ENCODE measurements around the gene HOXC4. TPM values are rescaled to one million over a fixed set of nuclear protein-coding genes. Genes with fewer than 3 reads are reported as not detected.
A peak's percentile ranks its signal among the peaks of the same experiment; 100 is the strongest.

The HOXC4 gene
- total and polyA plus RNA-seq, 2 experiments from 2014 or later = not detected

- no peak overlapping the region for H3K27ac ChIP-seq
- H3K36me3 ChIP-seq = no peaks in the 10 kb centered on the region
- H3K4me3 ChIP-seq = peak overlapping the region; percentile 24
- H3K4me1 ChIP-seq (ENCODE audit: low read depth) = peaks cover 19% of the 10 kb centered on the region
- H3K9me3 ChIP-seq (ENCODE audit: low read depth) = no peaks in the 10 kb centered on the region
- DNase-seq (ENCODE audit: low read depth in 1 of 2, low spot score in 1 of 2) = no peak
- no peak for TF ChIP-seq CTCF (IDR thresholded peaks at IDR 0.05; ENCODE audit: low read depth, low read length)
- H3K27me3 ChIP-seq = peaks cover 100% of the 10 kb centered on the region
Observed at GRCh38 chr12:54018468-54018984, 35.1 kb upstream of the HOXC4 start.

- TF ChIP-seq CTCF (IDR thresholded peaks at IDR 0.05; ENCODE audit: low read depth, low read length) = no peak
- Histone ChIP-seq H3K36me3 (no peaks in the 10 kb centered on the region), H3K27ac (no peak overlapping the region), H3K4me1 (ENCODE audit: low read depth) (peaks cover 19% of the 10 kb centered on the region), H3K9me3 (ENCODE audit: low read depth) (no peaks in the 10 kb centered on the region), H3K27me3 (peaks cover 100% of the 10 kb centered on the region), H3K4me3 (no peak overlapping the region)
- no peak for DNase-seq (ENCODE audit: low read depth in 1 of 2, low spot score in 1 of 2)
Observed at GRCh38 chr12:54019091-54019811, 34.4 kb upstream of the HOXC4 start.

GRCh38 chr12:54019924-54020590, 33.6 kb upstream of the HOXC4 start:
- DNase-seq (ENCODE audit: low read depth in 1 of 2, low spot score in 1 of 2) = peak in 1 of 2 donors; percentile 63
- H3K27me3 ChIP-seq = peaks cover 100% of the 10 kb centered on the region
- no peak overlapping the region for H3K4me3 ChIP-seq
- H3K4me1 ChIP-seq (ENCODE audit: low read depth) = peaks cover 19% of the 10 kb centered on the region
- H3K9me3 ChIP-seq (ENCODE audit: low read depth) = no peaks in the 10 kb centered on the region
- H3K36me3 ChIP-seq = no peaks in the 10 kb centered on the region
- no peak for TF ChIP-seq CTCF (IDR thresholded peaks at IDR 0.05; ENCODE audit: low read depth, low read length)
- H3K27ac ChIP-seq = peak overlapping the region; percentile 2

GRCh38 chr12:54020591-54021405, 32.8 kb upstream of the HOXC4 start:
- H3K27me3 ChIP-seq = peaks cover 100% of the 10 kb centered on the region
- H3K9me3 ChIP-seq (ENCODE audit: low read depth) = no peaks in the 10 kb centered on the region
- H3K27ac ChIP-seq = no peak overlapping the region
- no peaks in the 10 kb centered on the region for H3K36me3 ChIP-seq
- H3K4me1 ChIP-seq (ENCODE audit: low read depth) = peaks cover 19% of the 10 kb centered on the region
- no peak for TF ChIP-seq CTCF (IDR thresholded peaks at IDR 0.05; ENCODE audit: low read depth, low read length)
- DNase-seq (ENCODE audit: low read depth in 1 of 2, low spot score in 1 of 2) = no peak
- no peak overlapping the region for H3K4me3 ChIP-seq

GRCh38 chr12:54021432-54022013, 32.1 kb upstream of the HOXC4 start:
- Histone ChIP-seq H3K27ac (no peak overlapping the region), H3K4me1 (ENCODE audit: low read depth) (peaks cover 19% of the 10 kb centered on the region), H3K27me3 (peaks cover 100% of the 10 kb centered on the region), H3K36me3 (no peaks in the 10 kb centered on the region), H3K9me3 (ENCODE audit: low read depth) (no peaks in the 10 kb centered on the region), H3K4me3 (no peak overlapping the region)
- peak; percentile 12 for TF ChIP-seq CTCF (IDR thresholded peaks at IDR 0.05; ENCODE audit: low read depth, low read length)
- no peak for DNase-seq (ENCODE audit: low read depth in 1 of 2, low spot score in 1 of 2)
